Duodenal mucosa (tissue), 2 donors: ENCODE results near the gene ARL8A.
"Not testable (repeated sequence)": the region's sequence is repeated elsewhere in the genome, so short reads cannot be mapped to it uniquely, and the experiment has no call there.

Experiments
- H3K27ac ChIP-seq: one replicate; pipeline ENCODE4 v1.7.0; 2013; ENCODE audit warnings: low read depth, low read length
- H3K27me3 ChIP-seq, 2 donors: one replicate each; pipeline ENCODE4 v1.7.0; 2013; ENCODE audit warnings: low read length in 2 of 2, control low read depth in 1 of 2; ENCODE audit not compliant: insufficient read depth in 2 of 2, control insufficient read depth in 1 of 2
- H3K36me3 ChIP-seq, 2 donors: one replicate each; pipeline ENCODE4 v1.7.0; 2013; ENCODE audit warnings: low read length in 2 of 2, control low read depth in 1 of 2; ENCODE audit not compliant: insufficient read depth in 2 of 2, control insufficient read depth in 1 of 2
- H3K4me1 ChIP-seq, 2 donors: one replicate each; pipeline ENCODE4 v1.7.0; 2013; ENCODE audit warnings: low read length in 2 of 2, control low read depth in 1 of 2; ENCODE audit not compliant: insufficient read depth in 2 of 2, control insufficient read depth in 1 of 2
- H3K4me3 ChIP-seq, 2 donors: one replicate each; pipeline ENCODE4 v1.7.0; 2013; ENCODE audit warnings: low read length in 2 of 2, low read depth in 1 of 2
- H3K9ac ChIP-seq, 2 donors: one replicate each; pipeline ENCODE4 v1.7.0; 2013; ENCODE audit warnings: low read length in 2 of 2, low read depth in 1 of 2
- H3K9me3 ChIP-seq, 2 donors: one replicate each; pipeline ENCODE4 v1.7.0; 2013; ENCODE audit warnings: low read length in 2 of 2, control low read depth in 1 of 2; ENCODE audit not compliant: control insufficient read depth in 1 of 2

ARL8A gene

GRCh38 chr1:202187041-202187671 is 42.6 kb upstream of the ARL8A start:
- Histone ChIP-seq H3K9me3 (no peaks in the 10 kb centered on the region), H3K9ac (no peak overlapping the region), H3K36me3 (no peaks in the 10 kb centered on the region), H3K4me1 (peaks cover 31 to 40% of the 10 kb centered on the region in 2 donors), H3K27ac (no peak overlapping the region), H3K27me3 (no peaks in the 10 kb centered on the region), H3K4me3 (peak overlapping the region; percentile 37 to 50)

DNA sequence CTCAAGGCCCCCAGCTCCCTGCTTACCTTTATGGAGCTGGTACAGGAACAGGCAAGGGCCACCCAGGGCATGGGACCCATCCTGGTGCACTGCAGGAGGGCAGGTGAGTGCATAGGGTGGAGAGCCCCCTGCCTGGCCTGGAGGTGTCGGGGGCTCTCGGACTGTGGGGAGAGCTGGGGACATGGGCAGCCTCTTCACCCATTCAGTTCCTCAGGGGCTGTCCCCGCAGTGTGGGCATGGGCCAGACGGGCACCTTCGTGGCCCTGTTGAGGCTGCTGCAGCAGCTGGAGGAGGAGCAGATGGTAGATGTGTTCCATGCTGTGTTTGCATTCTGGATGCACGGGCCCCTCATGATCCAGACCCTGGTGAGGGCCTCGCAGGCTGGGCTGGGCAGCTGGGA is 41.8 kb upstream of the ARL8A start:
- H3K9me3 ChIP-seq, result no peaks in the 10 kb centered on the region
- no peak overlapping the region for H3K9ac ChIP-seq
- no peaks in the 10 kb centered on the region for H3K27me3 ChIP-seq
- peak overlapping the region in 1 of 2 donors; percentile 28 for H3K4me3 ChIP-seq
- no peaks in the 10 kb centered on the region for H3K36me3 ChIP-seq
- no peak overlapping the region for H3K27ac ChIP-seq
- peaks cover 31 to 40% of the 10 kb centered on the region in 2 donors for H3K4me1 ChIP-seq

- peaks cover 25 to 37% of the 10 kb centered on the region in 2 donors for H3K4me1 ChIP-seq
- no peak overlapping the region for H3K4me3 ChIP-seq
- H3K9ac ChIP-seq, result no peak overlapping the region
Measured at GRCh38 chr1:202184750-202185460, 40.4 kb upstream of the ARL8A start.

DNA sequence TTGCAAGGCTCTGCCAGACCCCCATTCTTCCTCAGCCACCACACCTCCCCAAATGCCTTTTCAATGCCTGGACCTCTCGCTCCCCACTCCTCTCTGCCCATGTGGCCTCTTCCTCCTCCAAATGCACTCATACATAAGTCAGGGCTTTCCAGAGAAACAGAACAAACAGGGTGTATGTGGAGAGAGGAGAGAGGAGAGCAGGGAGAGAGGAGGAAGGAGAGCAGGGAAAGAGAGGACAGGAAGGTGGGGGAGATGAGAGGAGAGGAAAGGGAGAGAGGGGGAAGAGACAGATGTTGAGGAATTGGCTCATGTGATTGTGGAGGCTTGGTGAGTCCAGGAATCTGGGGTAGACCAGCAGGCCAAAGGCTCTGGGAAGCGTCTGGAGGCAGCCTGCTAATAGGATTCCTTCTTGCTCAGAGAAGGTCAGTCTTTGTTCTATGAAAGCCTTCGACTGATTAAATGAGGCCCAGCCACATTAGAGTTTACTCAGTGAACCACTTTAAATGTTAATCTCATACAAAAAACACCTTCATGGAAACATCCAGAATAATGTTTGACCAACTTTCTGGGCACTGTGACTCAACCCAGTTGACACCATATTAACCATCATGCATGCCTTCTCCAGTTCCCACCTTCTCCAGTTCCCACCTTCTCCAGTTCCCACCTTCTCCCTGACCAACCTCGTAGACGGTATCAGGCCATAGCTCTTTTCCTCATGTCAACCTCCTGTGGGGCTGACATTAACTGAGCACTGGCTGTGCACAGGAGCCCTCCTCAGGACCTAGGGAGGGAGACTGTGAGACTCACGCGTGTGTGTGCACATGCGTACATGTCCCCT is 37.7 kb upstream of the ARL8A start:
- Histone ChIP-seq H3K27me3 (peaks cover 0 to 8% of the 10 kb centered on the region in 2 donors), H3K27ac (no peak overlapping the region), H3K9ac (no peak overlapping the region), H3K9me3 (no peaks in the 10 kb centered on the region), H3K36me3 (no peaks in the 10 kb centered on the region), H3K4me1 (peaks cover 13 to 15% of the 10 kb centered on the region in 2 donors), H3K4me3 (no peak overlapping the region)

More at GRCh38 chr1:202184750-202185460, 40.4 kb upstream of the ARL8A start:
- no peaks in the 10 kb centered on the region for H3K27me3 ChIP-seq
- no peaks in the 10 kb centered on the region for H3K9me3 ChIP-seq
- H3K27ac ChIP-seq, result no peak overlapping the region
- H3K36me3 ChIP-seq, result no peaks in the 10 kb centered on the region

GRCh38 chr1:202181586-202181985 is 37.0 kb upstream of the ARL8A start:
- H3K27me3 ChIP-seq, result peaks cover 0 to 8% of the 10 kb centered on the region in 2 donors
- H3K4me1 ChIP-seq, result peaks cover 8 to 11% of the 10 kb centered on the region in 2 donors
- no peak overlapping the region for H3K9ac ChIP-seq
- no peaks in the 10 kb centered on the region for H3K9me3 ChIP-seq
- no peak overlapping the region for H3K27ac ChIP-seq
- H3K36me3 ChIP-seq, result no peaks in the 10 kb centered on the region
- no peak overlapping the region for H3K4me3 ChIP-seq

DNA sequence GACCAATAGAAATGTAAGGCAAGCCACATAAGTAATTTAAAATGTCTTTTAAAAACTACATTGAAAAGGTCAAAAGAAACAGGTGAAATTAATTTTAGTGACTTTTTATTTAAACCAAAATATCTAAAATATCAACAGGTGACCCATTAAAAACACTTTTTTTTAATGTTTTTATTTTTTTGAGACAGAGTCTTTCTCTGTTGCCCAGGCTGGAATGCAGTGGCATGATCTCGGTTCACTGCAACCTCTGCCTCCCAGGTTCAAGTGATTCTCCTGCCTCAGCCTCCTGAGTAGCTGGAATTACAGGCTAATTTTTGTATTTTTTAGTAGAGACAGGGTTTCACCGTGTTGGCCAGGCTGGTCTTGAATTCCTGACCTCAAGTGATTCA is 36.2 kb upstream of the ARL8A start:
- H3K27ac ChIP-seq, H3K27me3 ChIP-seq, H3K9me3 ChIP-seq, H3K4me1 ChIP-seq, H3K4me3 ChIP-seq, H3K36me3 ChIP-seq, H3K9ac ChIP-seq: not testable (repeated sequence)

- no peaks in the 10 kb centered on the region for H3K9me3 ChIP-seq
- H3K9ac ChIP-seq, result no peak overlapping the region
- H3K36me3 ChIP-seq, result no peaks in the 10 kb centered on the region
- H3K27me3 ChIP-seq, result peaks cover 0 to 8% of the 10 kb centered on the region in 2 donors
- peaks cover 4% of the 10 kb centered on the region in 2 donors for H3K4me1 ChIP-seq
- no peak overlapping the region for H3K4me3 ChIP-seq
- H3K27ac ChIP-seq, result no peak overlapping the region
Measured at GRCh38 chr1:202179828-202180750, 35.6 kb upstream of the ARL8A start.

GRCh38 chr1:202176949-202177927 is 32.7 kb upstream of the ARL8A start:
- Histone ChIP-seq H3K9me3 (no peaks in the 10 kb centered on the region), H3K4me3 (no peak overlapping the region), H3K4me1 (no peaks in the 10 kb centered on the region), H3K36me3 (no peaks in the 10 kb centered on the region), H3K9ac (no peak overlapping the region), H3K27ac (no peak overlapping the region), H3K27me3 (peaks cover 0 to 8% of the 10 kb centered on the region in 2 donors)

GRCh38 chr1:202173993-202174392 is 29.5 kb upstream of the ARL8A start:
- no peaks in the 10 kb centered on the region for H3K4me1 ChIP-seq
- H3K4me3 ChIP-seq, result no peak overlapping the region
- H3K27ac ChIP-seq, result no peak overlapping the region
- no peaks in the 10 kb centered on the region for H3K36me3 ChIP-seq
- peaks cover 0 to 4% of the 10 kb centered on the region in 2 donors for H3K27me3 ChIP-seq
- H3K9me3 ChIP-seq, result no peaks in the 10 kb centered on the region
- H3K9ac ChIP-seq, result no peak overlapping the region
